NCI-H82 treated with DMSO at 0.1 percent for 48 hours (cell line): ENCODE data around the gene ADARB2.
"Not testable (repeated sequence)": the region's sequence is repeated elsewhere in the genome, so short reads cannot be mapped to it uniquely, and the experiment has no call there.

ENCODE experiments used
- DNase-seq: peaks from one replicate; lab custom pipeline; 2025; ENCODE audit not compliant: unreplicated experiment; lab: John Stamatoyannopoulos, UW

Gene ADARB2

DNA sequence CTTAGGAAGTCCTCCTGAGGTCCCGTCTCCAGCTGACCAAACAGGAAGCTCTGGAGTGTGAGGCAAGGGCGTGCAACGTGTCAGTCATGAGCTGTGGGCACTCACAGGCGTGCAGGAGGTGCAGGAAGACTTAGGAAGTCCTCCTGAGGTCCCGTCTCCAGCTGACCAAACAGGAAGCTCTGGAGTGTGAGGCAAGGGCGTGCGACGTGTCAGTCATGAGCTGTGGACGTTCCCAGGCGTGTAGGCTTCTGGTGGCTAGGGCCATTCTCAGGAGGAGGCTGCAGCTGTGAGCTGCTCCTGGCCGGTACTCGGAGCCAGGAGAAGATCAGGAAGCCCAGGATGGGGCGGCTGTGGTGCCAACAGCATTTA is 489.1 kb downstream of the ADARB2 start:
- not testable (repeated sequence) for DNase-seq

- no peak for DNase-seq
Observed at GRCh38 chr10:1247598-1248261, 489.6 kb downstream of the ADARB2 start.

DNA sequence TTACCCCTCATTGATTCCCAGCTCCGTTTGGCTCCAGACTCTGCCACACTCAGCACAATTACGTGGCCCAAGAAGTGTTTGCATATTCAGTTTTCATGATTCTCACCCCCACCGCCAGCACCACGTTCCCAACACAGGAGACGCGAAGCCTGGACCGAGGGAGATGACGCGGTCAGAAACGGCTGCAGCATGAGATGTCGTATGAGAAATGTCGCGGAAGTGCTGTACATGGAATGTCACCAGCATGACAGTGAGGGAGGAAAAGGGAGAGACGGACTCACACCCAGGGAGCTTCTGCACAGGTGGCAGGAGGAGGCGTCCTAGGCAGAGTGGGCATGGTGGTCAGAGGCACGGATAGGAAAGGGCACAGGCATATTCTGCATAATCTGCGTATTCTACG is 492.8 kb downstream of the ADARB2 start:
- no peak for DNase-seq

DNA sequence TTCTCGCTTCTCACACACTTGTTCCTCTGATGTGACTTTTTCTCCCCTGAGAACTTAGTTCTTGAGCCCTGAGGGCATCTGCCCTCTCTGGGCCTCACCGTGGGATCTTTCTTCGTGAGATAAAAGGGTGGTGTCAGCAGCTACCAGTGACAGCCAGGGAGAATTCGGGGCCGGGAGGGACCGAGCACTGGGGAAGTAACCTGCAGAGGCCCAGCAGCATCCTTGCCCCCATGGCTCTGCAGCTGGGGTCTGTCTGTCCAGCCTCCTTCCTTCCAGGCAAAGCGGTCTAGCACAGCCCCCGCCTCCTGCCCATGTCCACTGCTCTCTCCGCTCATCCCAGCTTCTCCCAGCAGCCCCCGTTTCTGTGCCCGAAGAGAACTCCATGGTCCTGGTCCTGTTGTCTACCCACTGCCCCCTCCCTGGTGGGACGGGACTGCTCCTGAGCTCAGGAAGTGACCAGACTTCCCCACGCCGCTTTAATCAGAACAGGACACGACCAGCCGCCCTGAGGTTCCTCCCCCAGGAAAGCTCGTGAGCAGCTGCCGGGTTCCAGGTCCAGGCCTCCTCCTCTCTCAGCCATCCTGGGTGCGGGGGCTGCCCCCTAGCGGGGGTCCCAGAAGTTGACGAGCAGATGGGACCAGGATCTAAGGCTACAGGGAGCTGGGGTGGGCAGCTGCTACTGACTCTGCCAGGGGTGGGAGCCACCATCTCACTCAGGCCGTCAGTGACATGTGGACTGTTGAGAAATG is 493.7 kb downstream of the ADARB2 start:
- no peak for DNase-seq

DNA sequence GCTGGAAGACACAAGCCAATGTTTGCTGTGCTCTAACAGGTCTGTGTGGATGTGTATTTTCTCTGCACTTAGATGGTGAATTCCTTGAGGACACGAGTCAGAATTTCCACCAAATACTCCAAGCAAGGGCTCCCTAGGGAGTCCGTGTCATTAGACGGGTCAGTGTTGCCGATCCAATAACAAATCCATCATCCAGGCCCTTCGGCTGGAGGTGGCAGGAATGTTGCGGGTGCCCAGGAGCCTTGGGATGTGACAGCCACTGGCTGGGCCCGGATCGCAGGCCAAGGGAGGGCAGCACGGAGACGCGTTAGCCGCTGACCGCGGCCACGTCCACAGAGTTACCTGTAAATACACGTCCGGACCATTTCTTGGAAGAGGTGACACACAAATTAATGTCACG is 494.4 kb downstream of the ADARB2 start:
- DNase-seq, result no peak

DNA sequence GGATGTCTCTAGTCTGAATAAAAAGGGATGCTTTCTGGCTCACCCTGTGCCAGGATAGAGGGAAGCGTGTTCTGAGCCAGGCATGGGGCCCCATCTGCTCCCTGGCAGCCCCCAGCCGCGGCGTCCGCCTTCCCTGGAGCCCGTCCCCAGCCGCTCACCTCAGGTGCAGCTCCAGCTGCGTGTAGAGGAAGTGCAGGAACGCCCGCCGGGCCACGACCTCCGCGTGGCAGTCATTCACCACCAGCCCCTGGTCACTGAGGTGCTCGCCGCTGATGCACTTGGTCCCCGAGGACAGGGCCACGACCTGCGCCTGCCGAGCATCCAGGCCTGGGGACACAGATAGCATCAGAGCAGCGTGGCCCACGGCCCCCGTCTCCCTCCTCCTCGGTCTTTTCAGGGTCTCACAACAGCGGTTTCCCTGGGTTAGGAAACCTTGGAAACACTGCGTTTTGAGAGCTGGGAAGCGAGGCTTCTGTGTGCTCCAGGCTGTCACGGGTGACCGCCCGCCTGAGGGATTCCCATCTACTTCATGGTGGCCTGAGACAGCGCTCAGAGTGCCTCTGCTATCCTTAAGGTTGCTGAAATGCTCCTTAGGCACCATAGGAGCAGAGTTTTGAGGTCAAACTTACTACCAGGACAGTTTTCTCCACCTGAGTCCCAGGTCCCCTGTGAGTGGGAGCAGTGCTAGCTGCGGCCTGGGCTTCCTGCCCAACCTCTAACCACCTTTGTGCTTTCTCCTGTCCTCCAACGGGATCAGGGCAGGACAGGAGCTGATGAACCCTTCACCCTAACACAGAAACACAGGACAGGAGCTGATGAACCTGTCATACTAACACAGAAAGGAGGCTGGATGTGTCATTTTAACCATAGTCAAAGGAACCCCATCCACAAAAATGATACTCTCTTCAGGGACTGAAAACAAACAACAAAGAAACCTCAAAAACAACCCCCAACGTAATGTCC is 495.1 kb downstream of the ADARB2 start:
- no peak for DNase-seq

DNA sequence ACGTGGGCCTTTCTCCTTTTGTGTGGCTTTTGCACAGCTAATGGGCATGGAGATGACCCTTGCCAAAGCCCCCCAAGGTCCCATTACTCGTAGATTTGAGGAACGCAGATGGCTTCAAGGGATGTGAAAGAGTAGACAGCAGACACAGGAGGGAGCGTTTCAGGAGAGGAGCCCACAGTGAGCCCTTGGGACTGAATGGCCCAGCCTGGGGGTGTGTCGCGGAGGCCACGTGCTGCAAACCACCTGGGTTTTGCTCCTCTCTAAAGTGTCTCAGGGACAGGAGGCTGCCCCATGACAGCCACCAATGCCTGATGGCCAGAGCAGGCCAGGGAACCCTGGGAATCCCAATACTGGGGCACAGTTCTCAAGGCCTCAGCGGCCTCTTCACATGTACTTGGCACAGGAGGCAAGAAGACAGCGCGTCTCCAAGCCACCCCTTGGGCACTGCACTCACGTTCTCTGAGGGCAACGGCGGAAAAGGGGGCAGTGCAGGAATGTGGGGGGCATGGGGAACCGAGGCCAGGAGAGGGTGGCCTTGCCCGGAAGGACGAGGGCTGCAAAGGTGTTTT is 495.9 kb downstream of the ADARB2 start:
- DNase-seq, result no peak

GRCh38 chr10:1240341-1240775 is 497.0 kb downstream of the ADARB2 start:
- no peak for DNase-seq

- DNase-seq, result no peak
Observed at GRCh38 chr10:1233031-1233430, 504.3 kb downstream of the ADARB2 start.

DNA sequence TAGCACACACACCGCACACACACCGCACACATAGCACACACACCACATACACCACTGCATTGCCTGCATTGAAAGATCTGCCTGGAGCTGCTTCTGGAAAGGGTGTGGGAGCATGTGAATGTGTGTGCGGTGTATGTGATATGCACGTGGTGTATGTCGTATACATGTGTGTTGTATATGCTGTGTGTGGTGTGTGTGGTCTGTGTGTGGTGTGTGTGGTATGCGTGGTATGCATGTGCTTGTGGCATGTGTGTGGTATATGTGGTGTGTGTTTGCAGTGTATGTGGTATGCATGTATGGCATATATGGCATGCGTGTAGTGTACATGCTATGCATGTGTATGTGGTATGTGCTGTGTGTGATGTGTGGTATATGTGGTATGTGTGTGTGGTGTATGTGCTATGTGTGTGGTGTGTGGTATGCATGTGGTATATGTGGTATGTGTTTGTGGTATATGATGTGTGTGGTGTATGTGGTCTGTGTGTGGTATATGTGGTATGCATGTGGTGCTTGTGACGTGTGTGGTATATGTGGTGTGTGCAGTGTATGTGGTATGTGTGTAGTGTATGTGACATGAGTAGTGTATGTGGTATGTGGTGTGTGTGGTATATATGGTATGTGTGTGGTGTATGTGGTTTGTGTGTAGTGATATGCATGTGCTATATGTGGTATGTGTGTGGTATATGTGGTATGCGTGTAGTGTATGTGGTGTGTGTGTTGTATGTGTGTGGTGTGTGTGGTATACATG is 505.0 kb downstream of the ADARB2 start:
- no peak for DNase-seq

DNA sequence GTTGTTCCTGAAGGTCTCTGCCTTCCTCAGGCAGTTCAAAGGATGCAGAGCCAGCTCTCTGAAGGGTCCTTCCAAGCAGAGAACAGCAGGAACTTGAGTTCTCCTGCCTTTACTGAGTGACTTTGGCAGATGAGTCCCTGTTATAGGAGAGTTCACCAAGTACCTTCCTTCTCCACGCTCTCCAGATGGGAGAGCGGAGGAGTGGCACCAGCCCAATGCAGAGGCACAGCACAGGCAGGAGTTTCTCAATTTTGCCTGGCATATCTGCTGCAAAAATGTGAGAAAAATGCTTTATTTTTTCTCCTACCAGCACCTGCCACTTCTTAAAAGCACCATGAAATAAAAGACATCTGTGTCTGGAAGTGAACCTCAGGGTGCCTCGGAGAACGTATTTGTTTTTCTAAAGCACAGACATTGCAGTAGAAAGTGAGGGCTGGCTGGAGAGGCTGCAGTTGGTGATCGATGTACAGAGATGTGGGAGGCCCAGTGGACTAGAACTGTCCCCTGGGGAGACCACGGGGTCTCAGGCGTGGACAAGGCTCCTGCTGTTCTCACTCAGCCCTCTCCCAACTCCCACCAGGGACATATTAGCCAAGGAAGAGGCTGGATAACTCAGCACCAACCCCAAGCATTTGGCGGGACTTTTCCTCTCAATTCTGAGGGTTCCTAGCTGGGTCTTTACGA is 506.6 kb downstream of the ADARB2 start:
- DNase-seq, result no peak

DNA sequence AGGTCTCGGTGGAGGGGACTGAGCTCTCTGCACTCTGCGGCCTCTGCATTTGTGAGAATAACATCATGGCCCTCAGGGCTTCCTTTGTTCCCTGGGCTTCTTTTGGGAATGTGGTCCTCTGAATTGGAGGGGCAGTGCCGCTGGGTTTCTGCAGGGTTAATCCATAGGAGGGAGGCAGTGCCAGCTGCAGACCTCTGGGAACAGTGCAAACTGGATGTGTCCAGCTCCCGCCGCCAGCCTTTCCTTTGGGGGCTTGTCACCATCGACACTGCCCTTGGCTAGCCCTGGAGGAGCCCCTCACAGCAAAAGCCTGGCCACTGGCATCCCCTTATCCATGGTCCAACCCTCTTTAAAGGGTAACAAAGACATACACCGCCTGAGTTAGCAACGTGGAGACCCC is 507.2 kb downstream of the ADARB2 start:
- DNase-seq, result no peak

DNA sequence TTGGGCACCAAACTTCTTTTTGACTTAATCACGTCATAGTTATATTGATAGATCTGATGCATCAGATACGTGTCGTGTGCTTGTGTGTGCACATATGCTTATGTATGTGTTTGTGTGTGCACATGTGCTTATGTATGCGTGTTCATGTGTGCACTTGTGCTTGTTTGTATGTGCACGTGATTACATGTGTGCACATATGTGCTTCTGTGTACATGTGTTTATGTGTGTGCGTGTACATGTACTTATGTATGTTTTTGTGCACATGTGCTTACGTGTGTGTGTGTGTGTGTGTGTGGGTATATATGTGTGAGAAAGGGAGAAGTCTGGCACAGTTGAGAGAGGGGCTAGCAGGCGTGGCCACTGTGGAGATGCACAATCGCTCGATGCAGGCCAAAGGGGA is 507.8 kb downstream of the ADARB2 start:
- no peak for DNase-seq

DNA sequence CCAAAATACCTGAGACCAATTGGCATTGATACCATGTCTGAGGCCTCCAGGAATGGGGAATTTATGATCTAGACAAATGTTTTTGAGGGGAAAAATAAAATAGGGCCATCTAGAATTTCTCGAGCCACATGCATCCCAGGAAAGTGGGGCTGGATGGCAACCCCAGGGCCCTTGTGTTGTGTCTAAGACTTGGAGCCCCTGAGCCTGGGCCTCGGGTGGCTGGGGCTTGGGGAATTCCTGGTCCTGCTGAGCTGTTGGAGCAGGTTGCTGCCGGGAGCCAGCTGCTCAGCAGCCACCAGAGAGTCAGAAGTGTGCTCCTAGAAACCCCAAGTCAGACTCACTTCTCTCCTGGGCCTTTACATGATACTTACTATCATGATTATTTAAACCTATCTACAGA is 508.2 kb downstream of the ADARB2 start:
- no peak for DNase-seq

GRCh38 chr10:1228467-1228975 is 508.8 kb downstream of the ADARB2 start:
- no peak for DNase-seq

DNA sequence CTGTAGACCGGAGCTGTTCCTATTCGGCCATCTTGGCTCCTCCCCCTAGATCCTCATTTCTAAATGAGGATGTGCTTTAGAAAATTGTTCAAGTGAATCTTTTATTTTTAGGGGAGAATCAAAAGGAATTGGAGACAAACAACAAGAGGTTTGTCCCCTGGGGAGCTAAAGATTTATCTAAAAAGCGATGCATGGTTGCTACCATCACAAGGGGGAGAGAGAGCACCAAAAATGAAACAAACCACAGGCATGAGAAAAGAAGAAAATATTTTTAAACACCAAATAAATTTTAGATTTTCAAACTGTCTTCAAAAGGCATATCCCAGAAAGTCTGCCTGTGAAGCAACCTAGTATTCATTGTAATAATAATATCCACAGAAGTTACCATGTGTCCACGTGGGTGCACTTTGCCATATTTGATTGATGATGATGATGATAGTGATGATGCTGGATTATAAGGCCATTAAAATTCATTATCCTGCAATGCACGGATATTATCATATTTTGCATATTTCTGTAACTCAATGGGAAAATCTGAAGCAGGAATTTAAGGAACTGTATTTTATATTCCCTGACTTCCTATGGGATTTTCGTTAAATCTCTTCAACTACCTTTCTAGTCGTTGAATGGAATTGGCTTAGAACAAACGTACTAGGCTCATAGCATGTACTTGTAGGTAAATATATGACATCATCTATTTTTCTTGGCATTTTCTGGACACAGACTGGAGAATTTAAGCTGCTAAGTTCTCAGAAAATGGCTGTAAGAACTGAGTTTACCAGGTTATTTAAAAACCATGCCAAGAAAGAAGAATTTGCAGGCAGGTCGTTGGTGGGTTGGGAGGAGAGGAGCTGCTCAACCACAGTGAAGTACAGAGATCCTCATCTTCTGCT is 509.6 kb downstream of the ADARB2 start:
- DNase-seq, result no peak

DNA sequence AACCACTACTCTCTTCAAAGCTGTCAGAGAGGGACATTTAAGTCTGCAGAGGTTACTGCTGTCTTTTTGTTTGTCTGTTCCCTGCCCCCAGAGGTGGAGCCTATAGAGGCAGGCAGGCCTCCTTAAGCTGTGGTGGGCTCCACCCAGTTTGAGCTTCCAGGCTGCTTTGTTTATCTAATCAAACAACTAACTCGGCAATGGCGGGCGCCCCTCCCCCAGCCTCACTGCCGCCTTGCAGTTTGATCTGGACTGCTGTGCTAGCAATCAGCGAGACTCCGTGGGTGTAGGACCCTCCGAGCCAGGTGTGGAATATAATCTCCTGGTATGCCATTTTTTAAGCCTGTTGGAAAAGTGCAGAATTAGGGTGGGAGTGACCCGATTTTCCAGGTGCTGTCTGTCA is 510.4 kb downstream of the ADARB2 start:
- DNase-seq, result not testable (repeated sequence)

DNA sequence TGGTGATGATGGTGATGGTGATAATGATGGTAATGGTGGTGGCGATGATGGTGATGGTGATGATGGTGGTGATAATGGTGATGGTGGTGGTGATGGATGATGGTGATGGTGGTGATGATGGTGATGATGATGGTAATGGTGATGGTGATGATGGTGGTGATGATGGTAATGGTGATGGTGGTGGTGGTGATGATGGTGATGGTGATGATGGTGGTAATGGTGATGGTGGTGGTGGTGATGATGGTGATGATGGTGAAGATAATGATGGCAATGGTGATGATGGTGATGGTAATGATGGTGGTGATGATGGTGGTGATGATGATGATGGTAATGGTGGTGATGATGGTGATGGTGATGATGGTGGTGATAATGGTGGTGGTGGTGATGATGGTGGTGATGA is 517.5 kb downstream of the ADARB2 start:
- not testable (repeated sequence) for DNase-seq

DNA sequence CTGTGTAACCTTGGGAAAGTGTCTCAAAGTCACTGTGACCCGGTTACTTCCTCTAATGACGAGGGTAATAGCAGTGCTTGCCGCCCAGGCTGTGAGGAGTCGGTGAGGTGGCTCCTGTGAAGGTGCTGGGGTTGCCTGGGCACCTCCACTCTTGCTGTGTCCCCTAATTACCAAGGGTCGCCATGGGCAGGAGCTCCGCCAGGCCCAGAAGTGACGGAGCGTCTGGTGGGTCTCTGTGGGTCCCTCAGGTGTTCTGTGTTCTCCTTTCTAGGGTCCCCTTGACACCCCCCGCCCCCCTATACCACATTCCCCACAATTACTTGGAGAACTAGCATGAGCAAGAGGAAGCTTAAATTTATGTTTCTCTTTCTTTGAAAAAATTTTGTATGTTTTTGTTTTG is 519.7 kb downstream of the ADARB2 start:
- no peak for DNase-seq
